IMR-90 (cell line): Measurements from ENCODE around the gene SPHK2. TPM values are rescaled to one million over a fixed set of nuclear protein-coding genes. Genes with fewer than 3 reads are reported as not detected.

Source experiments
- ATAC-seq: fragments of 200-7000 bp; cut with Tn5 transposase; 2 replicates; pipeline ENCODE4 v1.9.1; 2020; ENCODE audit warnings: low read depth, mild to moderate bottlenecking, moderate library complexity
- BruUV-seq: library from RNA; stranded (reverse); fragments of 400-500 nt; replicated peaks from 2 replicates; lab custom pipeline; 2021; lab: Mats Ljungman, UMichigan
- CTCF ChIA-PET: fragments of 300-600 bp; formaldehyde crosslinking; extraction: SDS; loops from one replicate; lab custom pipeline; 2021; ENCODE audit warnings: antibody characterized with exemption; lab: Yijun Ruan, JAX
- POLR2A ChIA-PET: fragments of 300-600 bp; sonication (Branson Sonifier 250); formaldehyde crosslinking; loops from one replicate; lab custom pipeline; 2022; ENCODE audit warnings: antibody characterized with exemption; ENCODE audit not compliant: unreplicated experiment; lab: Charles Lee
- DNase-seq: peaks from one replicate; pipeline ENCODE4 v3.0.0; 2013
- H2AFZ ChIP-seq: replicated peaks from 2 replicates; pipeline ENCODE3; 2013; ENCODE audit warnings: low read length, mild to moderate bottlenecking; ENCODE audit not compliant: poor library complexity
- H2AK5ac ChIP-seq: 2 replicates; pipeline ENCODE4 v1.6.1; 2013; ENCODE audit warnings: low read depth, low read length, inconsistent platforms
- H2AK9ac ChIP-seq: replicated peaks from 2 replicates; pipeline ENCODE3; 2013; ENCODE audit warnings: mild to moderate bottlenecking, low read depth, low read length, moderate library complexity; ENCODE audit not compliant: poor library complexity
- H2BK120ac ChIP-seq: 2 replicates; pipeline ENCODE4 v1.6.1; 2013; ENCODE audit warnings: low read depth, low read length, inconsistent platforms
- H2BK15ac ChIP-seq: 3 replicates; pipeline ENCODE4 v1.6.1; 2013; ENCODE audit warnings: low read depth, low read length, inconsistent platforms
- H2BK20ac ChIP-seq: 2 replicates; pipeline ENCODE4 v1.6.1; 2013; ENCODE audit warnings: low read depth, mild to moderate bottlenecking, inconsistent platforms, low read length, moderate library complexity
- H2BK5ac ChIP-seq: 2 replicates; pipeline ENCODE4 v1.6.1; 2013; ENCODE audit warnings: mild to moderate bottlenecking, low read depth, low read length, inconsistent platforms; ENCODE audit not compliant: poor library complexity, severe bottlenecking
- H3K14ac ChIP-seq: replicated peaks from 2 replicates; pipeline ENCODE4 v1.6.1; 2013; ENCODE audit warnings: low read depth, low read length, inconsistent platforms
- H3K18ac ChIP-seq: 2 replicates; pipeline ENCODE4 v1.6.1; 2013; ENCODE audit warnings: low read depth, low read length, control low read depth
- H3K23ac ChIP-seq: 2 replicates; pipeline ENCODE4 v1.6.1; 2013; ENCODE audit warnings: low read depth, low read length, inconsistent platforms
- H3K27ac ChIP-seq: 2 replicates; pipeline ENCODE4 v1.5.1; 2013; ENCODE audit warnings: mild to moderate bottlenecking, control low read depth, low read length; ENCODE audit not compliant: insufficient read depth
- H3K27me3 ChIP-seq: 2 replicates; pipeline ENCODE4 v1.6.1; 2013; ENCODE audit warnings: low read length; ENCODE audit not compliant: control insufficient read depth, insufficient read depth
- H3K36me3 ChIP-seq: 2 replicates; pipeline ENCODE4 v1.6.1; 2013; ENCODE audit warnings: low read length, mixed read lengths; ENCODE audit not compliant: control insufficient read depth, insufficient read depth
- H3K4ac ChIP-seq: 2 replicates; pipeline ENCODE4 v1.6.1; 2013; ENCODE audit warnings: low read depth, low read length, inconsistent platforms
- H3K4me1 ChIP-seq: 2 replicates; pipeline ENCODE4 v1.6.1; 2013; ENCODE audit warnings: low read length, mixed read lengths; ENCODE audit not compliant: control insufficient read depth, insufficient read depth
- H3K4me2 ChIP-seq: 2 replicates; pipeline ENCODE4 v1.6.1; 2013; ENCODE audit warnings: low read depth, mild to moderate bottlenecking, control low read depth, low read length, moderate library complexity
- H3K4me3 ChIP-seq: 2 replicates; pipeline ENCODE4 v1.5.1; 2013; ENCODE audit warnings: low read depth, mild to moderate bottlenecking, control low read depth, low read length, moderate library complexity; ENCODE audit not compliant: insufficient read depth
- H3K56ac ChIP-seq: 2 replicates; pipeline ENCODE4 v1.6.1; 2013; ENCODE audit warnings: low read length, inconsistent platforms; ENCODE audit not compliant: insufficient read depth; ENCODE audit errors: extremely low read depth
- H3K79me1 ChIP-seq, 2 experiments: 2 replicates each; pipeline ENCODE4 v1.6.1; 2013; ENCODE audit warnings: low read length in 2 of 2, inconsistent platforms in 1 of 2, low read depth in 1 of 2
- H3K9ac ChIP-seq: 2 replicates; pipeline ENCODE4 v1.6.1; 2013; ENCODE audit warnings: low read depth, low read length, control low read depth
- H3K9me1 ChIP-seq: 2 replicates; pipeline ENCODE4 v1.6.1; 2013; ENCODE audit warnings: low read length, inconsistent platforms; ENCODE audit not compliant: insufficient read depth
- H3K9me3 ChIP-seq: 2 replicates; pipeline ENCODE4 v1.6.1; 2013; ENCODE audit warnings: low read length; ENCODE audit not compliant: control insufficient read depth, insufficient read depth
- H4K20me1 ChIP-seq: 2 replicates; pipeline ENCODE4 v1.6.1; 2013; ENCODE audit warnings: low read length, inconsistent platforms; ENCODE audit not compliant: insufficient read depth
- H4K5ac ChIP-seq: 2 replicates; pipeline ENCODE4 v1.6.1; 2013; ENCODE audit warnings: mild to moderate bottlenecking, low read depth, low read length, control low read depth
- H4K8ac ChIP-seq, 2 experiments: 2 replicates each; pipeline ENCODE4 v1.6.1; 2013; ENCODE audit warnings: low read depth in 2 of 2, low read length in 2 of 2, control low read depth in 1 of 2, inconsistent platforms in 1 of 2
- H4K91ac ChIP-seq: 2 replicates; pipeline ENCODE4 v1.6.1; 2013; ENCODE audit warnings: low read depth, low read length, inconsistent platforms; ENCODE audit not compliant: insufficient read depth
- CEBPB ChIP-seq: IDR thresholded peaks from 2 replicates; pipeline ENCODE4 v1.6.1; 2012; ENCODE audit warnings: low read depth, low read length, improper control_type of control experiment
- CTCF ChIP-seq: conservative IDR thresholded peaks from 2 replicates; pipeline ENCODE4 v1.5.1; 2012; ENCODE audit warnings: mild to moderate bottlenecking, low read depth, low read length, improper control_type of control experiment
- ELK1 ChIP-seq: fragments of 150-350 bp; IDR thresholded peaks from 2 replicates; pipeline ENCODE4 v1.6.1; 2016; ENCODE audit warnings: low read depth, mild to moderate bottlenecking, low read length, moderate library complexity, borderline replicate concordance
- MAFK ChIP-seq: IDR thresholded peaks from 2 replicates; pipeline ENCODE4 v1.6.1; 2012; ENCODE audit warnings: low read depth, low read length, improper control_type of control experiment
- SMC3 ChIP-seq: fragments of 150-350 bp; IDR thresholded peaks from 2 replicates; pipeline ENCODE4 v1.6.1; 2016; ENCODE audit warnings: low read depth, mild to moderate bottlenecking, antibody characterized with exemption, low read length, moderate library complexity
- WGBS, 2 experiments: methylation state at CpG; one replicate each; pipeline versions ENCODE4 v1.1.5 to v1.1.7; 2013; ENCODE audit warnings: missing lambda C conversion rate in 2 of 2; ENCODE audit not compliant: insufficient read length in 1 of 2; ENCODE audit errors: extremely low coverage in 2 of 2; 5-methylcytosine and 5-hydroxymethylcytosine counted together
- dilution Hi-C: fragments of 300-500 bp; cut with HindIII; formaldehyde crosslinking; loops from one replicate; pipeline ENCODE4 v1.14.3; 2018; ENCODE audit warnings: low sequenced_read_pairs; ENCODE audit not compliant: unreplicated experiment
- in situ Hi-C: fragments of 300-500 bp; cut with MboI; formaldehyde crosslinking; loops from 3 replicates; pipeline ENCODE4 v1.14.3; 2019; ENCODE audit warnings: low sequenced_read_pairs, inconsistent platforms, mixed read lengths
- intact Hi-C: fragments of 100-400 bp; cut with micrococcal nuclease; formaldehyde crosslinking; loops from 2 replicates; pipeline ENCODE4 v1.10.0; 2022
- polyA plus RNA-seq, 3 experiments: library from polyadenylated mRNA; depleted of rRNA; stranded (reverse); fragments of >200 nt; gene quantifications; 2 replicates each; pipeline ENCODE4 v1.2.3, GENCODE V29; 2012; ENCODE audit warnings: low replicate concordance in 1 of 3
- total RNA-seq: library from RNA; depleted of rRNA; stranded (reverse); fragments of >200 nt; gene quantifications from 2 replicates; pipeline ENCODE4 v1.2.3, GENCODE V29; 2012
- TF ChIP-seq, protein P1 (sequence below): fragments of 150-350 bp; IDR thresholded peaks from 2 replicates; pipeline ENCODE4 v1.6.1; 2017; ENCODE audit warnings: mild to moderate bottlenecking, antibody characterized with exemption, low read length, low read depth

Gene SPHK2
- total and polyA plus RNA-seq, 2 of the 4 experiments (the other 2 are of a cell fraction): 1.6 to 9.9 TPM

- Histone ChIP-seq H3K56ac (no peak overlapping the region), H2AFZ (no peak overlapping the region), H3K14ac (no peak overlapping the region), H3K27ac (no peak overlapping the region), H3K9me1 (no peaks in the 10 kb centered on the region), H2BK20ac (no peak overlapping the region), H2BK5ac (no peak overlapping the region), H3K79me1 (no peaks in the 10 kb centered on the region), H3K4me1 (no peaks in the 10 kb centered on the region), H2BK120ac (no peak overlapping the region), H3K4me3 (no peak overlapping the region), H3K9ac (no peak overlapping the region), H3K18ac (no peak overlapping the region), H3K9me3 (no peaks in the 10 kb centered on the region), H4K20me1 (no peaks in the 10 kb centered on the region), H3K23ac (no peak overlapping the region), H3K27me3 (peaks cover 8% of the 10 kb centered on the region; the same call in 1 of the 2 replicates), H4K5ac (no peak overlapping the region), H4K91ac (no peak overlapping the region), H2BK15ac (no peak overlapping the region), H3K4ac (no peak overlapping the region), H3K36me3 (no peaks in the 10 kb centered on the region), H4K8ac (no peak overlapping the region), H3K4me2 (no peak overlapping the region), H2AK9ac (no peak overlapping the region), H2AK5ac (no peak overlapping the region)
- dilution Hi-C loops (no loop called here), in situ Hi-C loops (no loop called here), intact Hi-C loops (no loop called here)
- ChIA-PET POLR2A (no interaction called here), CTCF (interaction anchor here (0.6 kb wide), 1 partner anchor 93 kb away, joined by 3 read pairs; no protein-coding TSS in a partner anchor)
- DNase-seq (no peak), ATAC-seq (no peak)
- no peak for TF ChIP-seq MAFK
- TF ChIP-seq CTCF: no peak
- no peak for TF ChIP-seq SMC3
- TF ChIP-seq ELK1: no peak
- TF ChIP-seq, protein P1, sequence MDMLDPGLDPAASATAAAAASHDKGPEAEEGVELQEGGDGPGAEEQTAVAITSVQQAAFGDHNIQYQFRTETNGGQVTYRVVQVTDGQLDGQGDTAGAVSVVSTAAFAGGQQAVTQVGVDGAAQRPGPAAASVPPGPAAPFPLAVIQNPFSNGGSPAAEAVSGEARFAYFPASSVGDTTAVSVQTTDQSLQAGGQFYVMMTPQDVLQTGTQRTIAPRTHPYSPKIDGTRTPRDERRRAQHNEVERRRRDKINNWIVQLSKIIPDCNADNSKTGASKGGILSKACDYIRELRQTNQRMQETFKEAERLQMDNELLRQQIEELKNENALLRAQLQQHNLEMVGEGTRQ: no peak
- no peak for TF ChIP-seq CEBPB
- no TSS peak for BruUV-seq
- no CpG with 5 or more reads among the region's 9 CpGs for WGBS, 2 experiments
These were observed 15.5 kb upstream of the SPHK2 start for GRCh38 chr19:48603850-48604249.
